GM19351 (cell line): ENCODE results near the gene HIPK1.
"Not testable (repeated sequence)": the region's sequence is repeated elsewhere in the genome, so short reads cannot be mapped to it uniquely, and the experiment has no call there.

ENCODE experiments used
- ATAC-seq: cut with Tn5 transposase; IDR thresholded peaks from one replicate; pipeline ENCODE4 v1.9.1; 2021; ENCODE audit warnings: mild to moderate bottlenecking, moderate library complexity; ENCODE audit not compliant: unreplicated experiment

HIPK1 gene

GRCh38 chr1:113981962-113982931 is 53.1 kb downstream of the HIPK1 start:
- ATAC-seq, result no peak

DNA sequence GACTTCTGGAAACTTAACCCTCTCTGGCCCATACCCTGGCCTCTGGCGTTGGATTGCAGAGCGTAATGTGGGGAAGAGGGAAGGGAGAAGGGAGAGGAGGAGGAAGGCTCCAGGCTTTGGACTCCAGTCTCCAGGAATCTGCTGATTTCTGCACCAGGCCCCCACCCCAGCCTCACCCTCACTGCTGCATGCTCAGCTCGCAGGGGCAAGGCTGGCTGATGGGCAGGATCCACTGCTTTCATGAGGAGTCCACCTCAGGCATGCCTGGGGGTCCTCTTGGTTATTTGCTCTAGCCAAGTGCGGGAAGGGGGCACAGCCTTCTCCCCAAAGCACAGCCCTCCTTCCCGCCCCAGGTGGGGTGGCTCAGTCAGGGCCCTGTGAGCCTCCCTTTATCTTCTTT is 53.8 kb downstream of the HIPK1 start:
- no peak for ATAC-seq

GRCh38 chr1:113983391-113983790 is 54.3 kb downstream of the HIPK1 start:
- no peak for ATAC-seq

DNA sequence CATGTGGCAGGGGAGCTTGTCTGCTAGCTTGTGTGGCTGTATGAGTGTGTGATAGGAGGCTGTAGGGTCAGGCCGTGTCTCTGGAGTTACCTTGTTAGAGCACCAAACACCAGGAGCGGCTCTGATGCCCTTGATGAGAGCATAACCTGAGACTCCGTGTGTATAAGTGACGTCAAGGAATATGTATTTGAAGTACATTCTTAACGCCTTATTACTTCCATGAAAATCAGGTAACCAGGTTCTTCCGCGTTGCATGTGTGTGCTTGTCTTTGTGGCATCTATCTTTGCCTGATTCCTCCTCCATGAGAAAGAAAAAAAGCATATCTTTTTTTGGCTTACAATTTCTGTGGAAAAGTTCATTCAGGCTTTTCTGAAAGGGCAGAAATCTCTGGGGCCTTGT is 54.7 kb downstream of the HIPK1 start:
- ATAC-seq, result no peak

GRCh38 chr1:113984710-113985109 is 55.6 kb downstream of the HIPK1 start:
- ATAC-seq, result no peak

DNA sequence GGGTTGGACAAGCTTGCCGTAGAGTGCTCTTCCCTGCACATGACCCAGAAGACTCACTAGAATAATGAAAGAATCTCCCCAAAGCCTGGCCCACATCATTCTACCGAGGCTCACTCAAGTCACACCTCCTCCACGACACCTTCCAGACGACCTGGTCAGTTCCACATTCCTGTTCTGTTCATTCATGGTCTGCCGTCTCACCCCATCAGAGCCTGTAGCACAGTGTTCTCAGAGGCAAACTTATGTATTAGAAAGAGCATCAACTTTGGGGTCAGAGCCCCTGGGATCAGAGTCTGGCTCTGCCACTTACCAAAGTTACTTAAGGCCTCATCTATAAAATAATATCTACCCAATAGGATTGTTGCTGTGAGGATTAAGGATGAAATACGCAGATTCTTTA is 57.7 kb downstream of the HIPK1 start:
- no peak for ATAC-seq

DNA sequence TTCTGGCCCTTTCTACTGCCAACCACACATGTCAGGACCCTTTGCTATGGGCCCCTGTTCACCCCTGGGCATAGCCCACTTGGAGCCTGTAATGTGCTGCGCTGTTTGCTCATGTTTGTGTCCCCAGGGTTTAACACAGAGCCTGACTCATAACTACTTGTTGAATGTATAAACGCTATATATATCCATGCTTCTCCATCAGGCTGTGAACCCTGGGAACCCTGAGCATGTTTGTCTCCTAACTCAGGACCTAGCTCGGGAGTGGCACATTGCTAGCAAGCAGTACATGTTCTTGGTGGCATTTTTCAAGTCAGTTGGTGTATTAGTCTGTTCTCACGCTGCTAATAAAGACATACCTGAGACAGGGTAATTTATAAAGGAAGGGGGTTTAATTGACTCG is 58.1 kb downstream of the HIPK1 start:
- no peak for ATAC-seq

DNA sequence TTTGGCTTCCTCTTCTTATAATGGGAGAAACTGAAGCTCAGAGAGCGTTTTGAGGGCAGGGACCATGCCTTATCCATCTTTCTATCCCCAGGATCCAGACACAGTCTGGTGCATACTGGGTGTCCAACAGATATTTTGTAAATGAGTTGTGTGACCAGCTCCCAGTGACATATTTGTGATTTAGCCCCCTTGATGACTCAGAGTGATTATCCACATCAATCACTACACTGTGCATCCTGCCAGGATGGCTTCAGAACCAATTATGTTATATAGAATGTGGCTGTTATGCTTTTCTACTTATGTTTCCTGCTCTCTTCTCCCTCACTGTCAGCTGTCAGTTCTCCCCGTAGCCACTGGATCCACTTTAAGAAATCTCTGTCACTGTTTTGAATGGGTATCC is 61.4 kb downstream of the HIPK1 start:
- no peak for ATAC-seq

DNA sequence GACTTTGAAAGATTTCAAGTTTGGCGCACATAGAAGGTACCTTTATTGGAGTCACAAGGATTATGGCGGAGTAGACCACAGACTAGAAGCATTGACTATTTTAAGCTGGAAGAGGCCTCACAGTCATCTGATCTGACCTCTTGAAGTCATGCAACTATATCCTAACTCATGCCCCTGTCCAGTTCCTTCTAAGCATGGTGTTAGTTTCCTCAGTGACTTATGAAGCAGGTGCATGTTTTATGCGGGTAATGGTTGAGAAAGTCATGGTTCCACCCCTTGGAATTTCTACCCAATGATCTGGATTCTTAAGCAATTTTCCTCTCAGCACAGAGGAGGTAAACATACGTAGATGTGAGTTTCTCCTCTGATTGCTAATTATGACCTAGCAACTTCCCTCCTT is 61.8 kb downstream of the HIPK1 start:
- no peak for ATAC-seq

DNA sequence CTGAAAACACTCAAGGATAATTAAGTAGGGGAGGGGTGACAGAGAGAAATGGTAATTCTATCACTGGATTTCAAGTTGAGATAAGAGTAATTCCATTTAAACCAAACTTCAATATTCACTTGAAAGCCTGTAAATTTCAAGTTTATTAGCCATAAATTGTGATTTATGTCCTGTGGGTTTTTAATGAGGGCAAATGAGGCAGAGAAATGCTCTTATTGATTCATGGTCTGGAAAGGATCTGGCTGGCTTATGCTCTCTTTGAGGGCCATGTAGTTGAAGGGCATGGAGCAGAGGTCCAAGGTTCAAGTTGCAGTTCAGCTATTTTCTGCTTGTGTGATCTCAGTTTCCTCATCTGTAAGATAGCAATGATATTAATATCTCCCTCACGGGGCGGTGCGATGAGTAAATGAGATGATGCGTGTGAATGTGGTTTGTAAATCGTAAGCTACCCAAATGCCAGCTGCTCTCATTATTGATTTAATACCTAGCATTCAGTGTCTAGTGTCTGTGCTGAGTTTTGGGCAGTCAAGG is 62.4 kb downstream of the HIPK1 start:
- ATAC-seq, result no peak

GRCh38 chr1:113993072-113993471 is 63.9 kb downstream of the HIPK1 start:
- no peak for ATAC-seq

- ATAC-seq, result no peak
These were observed 64.6 kb downstream of the HIPK1 start for GRCh38 chr1:113993766-113994165.

GRCh38 chr1:113995382-113995781 is 66.3 kb downstream of the HIPK1 start:
- ATAC-seq, result no peak

GRCh38 chr1:113998361-113998760 is 69.2 kb downstream of the HIPK1 start:
- no peak for ATAC-seq

DNA sequence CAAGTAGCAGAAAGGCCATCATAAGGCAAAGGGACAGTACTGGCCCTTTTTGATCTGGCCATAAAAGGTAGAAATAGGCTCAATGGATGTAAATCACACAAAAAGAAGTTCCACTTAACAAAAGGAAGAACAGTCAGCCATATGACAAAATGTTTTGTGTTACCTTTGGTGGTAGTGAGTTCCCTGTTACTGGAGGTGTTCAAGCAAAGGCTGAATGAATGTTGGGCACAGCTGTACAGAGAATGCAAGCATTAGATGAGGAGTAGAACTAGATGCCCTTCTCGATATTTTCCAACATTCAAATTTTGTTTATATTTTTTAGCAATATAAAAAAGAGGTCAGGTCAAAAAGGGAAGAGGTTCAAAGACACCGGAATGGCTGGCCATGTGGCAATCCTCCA is 70.1 kb downstream of the HIPK1 start:
- no peak for ATAC-seq

DNA sequence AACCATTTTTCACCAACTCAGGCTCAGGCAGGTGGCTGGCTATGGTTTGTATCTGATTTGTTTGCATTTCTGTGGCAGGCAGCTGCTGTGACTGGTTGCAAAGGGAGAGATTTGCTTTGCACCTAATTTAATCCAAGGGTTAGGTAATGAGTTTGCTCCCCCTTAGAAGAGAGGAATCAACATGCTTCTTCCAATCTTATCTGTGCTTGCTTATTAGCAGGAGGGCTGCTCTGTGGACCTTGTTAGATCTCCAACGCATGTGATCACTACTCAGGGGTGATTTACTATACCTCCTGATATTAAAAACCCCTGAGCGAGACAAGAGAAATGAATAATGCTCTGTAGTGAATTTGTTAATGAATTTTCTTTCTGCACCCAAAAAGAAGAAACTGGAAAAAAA is 70.7 kb downstream of the HIPK1 start:
- no peak for ATAC-seq

- no peak for ATAC-seq
These were observed 71.3 kb downstream of the HIPK1 start for GRCh38 chr1:114000406-114000805.

GRCh38 chr1:114002492-114003239 is 73.5 kb downstream of the HIPK1 start:
- ATAC-seq, result no peak

GRCh38 chr1:114003431-114003830 is 74.3 kb downstream of the HIPK1 start:
- ATAC-seq, result no peak

- not testable (repeated sequence) for ATAC-seq
These were observed 77.7 kb downstream of the HIPK1 start for GRCh38 chr1:114006825-114007224.

- no peak for ATAC-seq
These were observed 79.4 kb downstream of the HIPK1 start for GRCh38 chr1:114008480-114008941.

- no peak for ATAC-seq
These were observed 79.9 kb downstream of the HIPK1 start for GRCh38 chr1:114008993-114009392.
